HG02840 (cell line): Measurements from ENCODE around the gene POLE.

Experiments
- ATAC-seq: cut with Tn5 transposase; IDR thresholded peaks from one replicate; pipeline ENCODE4 v1.9.1; 2021; ENCODE audit warnings: mild to moderate bottlenecking, moderate library complexity, moderate number of reproducible peaks; ENCODE audit not compliant: unreplicated experiment, low FRiP score

POLE gene, protein sequence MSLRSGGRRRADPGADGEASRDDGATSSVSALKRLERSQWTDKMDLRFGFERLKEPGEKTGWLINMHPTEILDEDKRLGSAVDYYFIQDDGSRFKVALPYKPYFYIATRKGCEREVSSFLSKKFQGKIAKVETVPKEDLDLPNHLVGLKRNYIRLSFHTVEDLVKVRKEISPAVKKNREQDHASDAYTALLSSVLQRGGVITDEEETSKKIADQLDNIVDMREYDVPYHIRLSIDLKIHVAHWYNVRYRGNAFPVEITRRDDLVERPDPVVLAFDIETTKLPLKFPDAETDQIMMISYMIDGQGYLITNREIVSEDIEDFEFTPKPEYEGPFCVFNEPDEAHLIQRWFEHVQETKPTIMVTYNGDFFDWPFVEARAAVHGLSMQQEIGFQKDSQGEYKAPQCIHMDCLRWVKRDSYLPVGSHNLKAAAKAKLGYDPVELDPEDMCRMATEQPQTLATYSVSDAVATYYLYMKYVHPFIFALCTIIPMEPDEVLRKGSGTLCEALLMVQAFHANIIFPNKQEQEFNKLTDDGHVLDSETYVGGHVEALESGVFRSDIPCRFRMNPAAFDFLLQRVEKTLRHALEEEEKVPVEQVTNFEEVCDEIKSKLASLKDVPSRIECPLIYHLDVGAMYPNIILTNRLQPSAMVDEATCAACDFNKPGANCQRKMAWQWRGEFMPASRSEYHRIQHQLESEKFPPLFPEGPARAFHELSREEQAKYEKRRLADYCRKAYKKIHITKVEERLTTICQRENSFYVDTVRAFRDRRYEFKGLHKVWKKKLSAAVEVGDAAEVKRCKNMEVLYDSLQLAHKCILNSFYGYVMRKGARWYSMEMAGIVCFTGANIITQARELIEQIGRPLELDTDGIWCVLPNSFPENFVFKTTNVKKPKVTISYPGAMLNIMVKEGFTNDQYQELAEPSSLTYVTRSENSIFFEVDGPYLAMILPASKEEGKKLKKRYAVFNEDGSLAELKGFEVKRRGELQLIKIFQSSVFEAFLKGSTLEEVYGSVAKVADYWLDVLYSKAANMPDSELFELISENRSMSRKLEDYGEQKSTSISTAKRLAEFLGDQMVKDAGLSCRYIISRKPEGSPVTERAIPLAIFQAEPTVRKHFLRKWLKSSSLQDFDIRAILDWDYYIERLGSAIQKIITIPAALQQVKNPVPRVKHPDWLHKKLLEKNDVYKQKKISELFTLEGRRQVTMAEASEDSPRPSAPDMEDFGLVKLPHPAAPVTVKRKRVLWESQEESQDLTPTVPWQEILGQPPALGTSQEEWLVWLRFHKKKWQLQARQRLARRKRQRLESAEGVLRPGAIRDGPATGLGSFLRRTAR (N-terminal part only)

DNA sequence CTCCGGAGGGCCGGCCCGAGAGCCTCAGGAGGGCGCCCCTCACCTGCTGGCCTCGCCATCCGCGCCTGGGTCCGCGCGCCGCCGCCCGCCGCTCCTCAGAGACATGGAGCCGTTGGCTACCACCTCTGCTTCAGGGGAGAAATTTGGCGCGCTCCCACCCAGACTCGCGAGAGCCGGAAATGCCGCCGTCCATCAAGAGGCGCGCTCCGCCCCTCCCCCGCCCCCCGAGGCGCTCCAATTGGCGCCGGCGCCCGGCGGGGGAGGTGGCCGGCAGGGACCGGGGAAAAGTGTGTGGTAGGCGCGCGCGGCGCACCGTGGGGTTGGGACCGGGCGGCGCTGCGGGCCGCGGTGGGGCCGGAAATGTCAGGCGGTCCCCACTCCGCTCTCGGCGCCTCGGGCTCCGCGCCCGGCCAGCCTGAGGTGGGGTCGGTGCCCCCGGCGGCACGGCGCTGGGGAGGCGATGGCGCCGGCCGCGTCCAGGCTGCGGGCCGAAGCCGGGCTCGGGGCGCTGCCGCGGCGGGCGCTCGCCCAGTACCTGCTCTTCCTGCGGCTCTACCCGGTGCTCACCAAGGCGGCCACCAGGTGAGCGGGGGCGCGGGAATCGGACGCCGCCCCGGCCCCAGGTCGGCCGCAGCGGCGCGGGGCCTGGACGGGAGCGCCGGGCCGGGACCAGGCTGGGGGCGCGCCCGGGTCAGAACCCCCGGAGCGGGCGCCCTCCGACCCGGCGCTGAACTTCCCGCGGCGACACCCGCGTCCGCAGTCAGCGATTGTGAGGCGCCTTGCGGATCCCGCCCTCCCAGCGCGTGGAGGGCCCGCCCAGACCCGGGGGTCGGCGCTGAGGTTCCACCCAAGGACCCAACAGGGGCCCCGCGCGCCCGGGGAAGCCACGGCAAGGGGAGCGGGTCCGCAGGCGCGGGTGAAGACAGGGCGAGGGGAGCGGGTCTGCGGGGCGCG lies at the start of gene POLE, which contains the start of gene PXMP2:
POLE (minus strand) TSS at position 132 of the 954 bp plus-strand sequence; CDS start at position 105, 27 bp downstream.
PXMP2 (plus strand) TSS at position 377 of the 954 bp plus-strand sequence; CDS start at position 461, 84 bp downstream.
- peak; percentile 92 for ATAC-seq

DNA sequence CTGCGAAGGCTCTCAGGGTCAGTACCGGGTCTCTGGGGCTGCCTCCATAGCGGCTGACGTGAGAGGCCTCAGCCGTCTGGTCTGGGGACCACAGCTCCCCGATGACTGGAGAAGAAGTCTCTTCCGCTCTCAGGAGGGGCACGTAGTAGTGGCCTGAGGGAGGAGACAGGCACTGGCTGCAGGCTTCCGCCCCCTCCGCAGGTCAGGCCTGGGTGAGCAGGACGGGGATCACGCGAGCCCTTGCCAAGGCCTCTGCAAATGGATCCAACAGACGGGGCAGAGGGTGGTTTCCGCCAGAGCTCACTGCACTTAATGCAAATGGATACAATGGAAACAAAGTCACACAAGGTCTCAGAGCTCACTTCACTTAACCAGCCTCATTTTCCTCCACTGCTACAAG lies 49.8 kb upstream of the POLE start:
- no peak for ATAC-seq

DNA sequence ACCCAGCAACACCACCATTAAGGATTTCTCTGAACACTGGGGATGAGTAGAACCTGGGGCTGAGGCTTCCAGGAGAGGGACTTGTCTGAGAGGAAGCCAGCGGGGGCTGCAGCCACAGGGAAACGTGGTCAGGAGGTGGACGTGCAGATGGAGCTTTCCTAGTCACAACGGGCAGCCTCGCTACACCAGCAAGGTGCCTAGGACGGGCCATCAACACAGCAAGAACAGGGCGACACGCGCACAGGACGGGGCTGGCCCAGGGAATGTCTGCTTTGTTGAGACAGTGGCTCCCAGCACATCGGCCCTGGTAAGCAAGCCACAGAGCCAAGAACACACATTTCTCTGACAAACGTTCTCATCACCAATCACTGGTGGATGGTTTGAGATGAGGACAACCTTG lies 49.2 kb upstream of the POLE start:
- no peak for ATAC-seq

DNA sequence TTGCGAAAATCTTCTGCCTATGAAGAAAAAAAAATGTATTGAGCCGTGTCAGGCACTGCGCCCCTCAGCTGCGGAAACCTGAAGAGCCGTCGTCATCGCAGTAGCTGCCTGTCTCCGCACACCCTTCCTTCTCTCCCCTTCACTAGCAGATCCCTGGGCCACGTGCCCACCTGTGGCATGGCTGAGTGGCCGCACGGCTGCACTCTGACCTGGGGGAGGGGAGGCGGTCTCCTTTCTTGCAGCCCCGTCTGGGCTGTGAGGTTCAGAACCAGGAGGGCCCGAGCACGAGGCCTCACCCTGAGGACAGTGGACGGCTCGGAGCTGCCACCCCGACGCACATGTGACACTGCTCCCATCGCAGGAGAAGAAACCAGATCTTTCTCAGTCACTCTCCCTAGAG lies 48.4 kb upstream of the POLE start:
- no peak for ATAC-seq

DNA sequence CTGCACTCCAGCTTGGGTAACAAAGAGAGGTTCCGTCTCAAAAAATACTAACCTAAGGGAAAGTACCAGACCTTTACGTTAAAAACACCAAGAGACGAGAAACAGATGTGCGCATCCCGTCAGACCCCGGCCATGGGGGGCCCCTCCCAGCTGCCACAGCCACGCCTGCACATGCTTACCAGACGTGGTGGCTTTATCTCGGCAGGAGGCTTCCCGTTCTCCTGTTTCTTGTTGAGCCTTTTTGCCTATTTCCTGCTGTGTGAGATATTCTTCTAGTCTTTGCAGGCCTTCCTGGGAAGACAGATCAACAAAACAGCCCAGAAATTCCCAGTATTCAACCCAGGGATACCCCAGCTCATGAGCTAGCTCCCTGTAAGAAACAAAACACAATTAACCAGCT lies 47.1 kb upstream of the POLE start:
- ATAC-seq, result no peak

DNA sequence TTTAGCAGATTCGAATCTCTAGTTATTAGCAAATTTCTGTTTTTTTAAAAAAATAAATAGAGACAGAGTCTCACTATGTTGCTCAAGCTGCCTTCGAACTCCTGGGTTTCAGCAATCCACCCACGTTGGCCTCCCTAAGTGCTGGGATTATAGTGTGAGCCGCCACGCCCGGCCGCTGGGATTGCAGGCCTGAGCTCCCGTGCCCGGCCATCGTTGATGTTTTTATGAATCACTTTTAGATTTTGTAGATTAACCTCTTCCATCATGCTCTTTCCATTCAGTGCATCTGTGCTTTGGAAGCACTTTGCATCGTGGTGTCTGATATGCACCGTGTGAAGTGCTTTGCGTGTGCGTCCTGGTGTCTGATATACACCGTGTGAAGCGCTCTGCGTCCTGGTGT lies 44.4 kb upstream of the POLE start:
- no peak for ATAC-seq

DNA sequence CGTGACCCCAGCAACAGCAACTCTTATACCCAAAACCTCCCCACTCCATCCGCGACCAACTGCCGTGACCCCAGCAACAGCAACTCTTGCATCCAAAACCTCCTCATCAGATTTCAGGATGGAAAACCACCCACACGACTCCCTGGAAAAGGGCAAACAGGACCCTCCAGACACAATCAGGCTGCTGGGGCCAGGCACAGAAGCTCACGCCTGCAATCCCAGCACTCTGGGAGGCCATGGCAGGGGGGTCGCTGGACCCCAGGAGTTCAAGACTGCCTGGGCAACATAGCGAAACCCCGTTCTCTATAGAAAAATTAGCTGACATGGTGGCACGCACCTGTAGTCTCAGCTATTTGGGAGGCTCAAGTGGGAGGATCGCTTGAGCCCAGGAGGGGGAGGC lies 43.2 kb upstream of the POLE start:
- ATAC-seq, result no peak

DNA sequence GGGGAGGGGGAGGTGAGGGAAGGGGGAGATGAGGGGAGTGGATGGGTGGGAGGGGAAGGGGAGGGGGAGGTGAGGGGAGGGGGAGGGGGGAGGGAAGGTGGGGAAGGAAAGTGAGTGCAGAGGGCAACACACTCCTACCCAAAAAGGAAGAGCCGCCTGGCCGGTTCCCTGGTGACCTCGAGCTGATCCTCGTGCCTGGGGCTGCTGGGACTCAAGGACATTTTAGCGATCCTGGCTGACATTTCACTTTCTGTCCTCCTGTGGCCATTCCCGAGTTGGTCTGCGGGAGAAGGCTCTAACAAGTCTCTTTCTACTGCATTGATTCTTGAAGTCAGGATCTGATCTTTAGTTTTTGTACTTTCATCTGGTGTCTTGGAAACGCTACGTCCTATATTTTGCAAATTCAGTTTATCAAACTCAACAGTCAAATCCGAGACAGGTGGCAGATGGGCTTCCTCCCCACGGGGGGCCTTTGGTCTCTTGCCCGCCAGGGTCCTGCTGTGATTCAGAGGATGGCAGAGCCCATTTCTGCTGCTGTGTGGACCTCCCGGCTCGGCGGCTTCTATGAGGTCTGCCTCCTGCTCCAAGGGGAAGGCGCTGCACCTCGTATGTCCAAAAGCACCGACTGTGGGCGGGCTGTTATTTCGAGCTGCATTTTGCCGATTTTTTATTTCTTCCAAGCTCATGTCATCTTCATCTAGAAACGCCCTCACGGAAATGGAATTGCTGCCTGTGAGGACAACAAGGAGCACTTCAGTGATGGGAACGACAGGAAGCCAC lies 42.6 kb upstream of the POLE start:
- ATAC-seq, result no peak

DNA sequence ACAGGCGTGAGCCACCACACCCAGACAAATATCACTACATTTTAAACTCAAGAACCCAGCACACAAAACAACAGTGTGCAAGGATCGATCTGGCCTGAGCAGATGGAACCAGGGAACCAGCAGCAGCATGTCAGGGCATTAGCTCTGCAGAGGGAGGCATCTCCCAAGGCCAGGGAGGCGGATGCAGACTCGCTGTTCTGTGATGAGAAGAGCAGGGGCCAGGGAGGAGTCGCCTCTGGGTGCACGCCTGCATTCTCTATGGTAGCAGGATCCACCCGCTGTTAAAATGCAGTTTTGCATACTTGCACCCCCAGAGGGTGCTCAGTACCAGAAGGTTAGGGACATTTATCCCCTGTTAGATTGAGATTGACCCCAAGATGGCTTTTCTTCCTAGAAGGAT lies 41.4 kb upstream of the POLE start:
- ATAC-seq, result no peak

DNA sequence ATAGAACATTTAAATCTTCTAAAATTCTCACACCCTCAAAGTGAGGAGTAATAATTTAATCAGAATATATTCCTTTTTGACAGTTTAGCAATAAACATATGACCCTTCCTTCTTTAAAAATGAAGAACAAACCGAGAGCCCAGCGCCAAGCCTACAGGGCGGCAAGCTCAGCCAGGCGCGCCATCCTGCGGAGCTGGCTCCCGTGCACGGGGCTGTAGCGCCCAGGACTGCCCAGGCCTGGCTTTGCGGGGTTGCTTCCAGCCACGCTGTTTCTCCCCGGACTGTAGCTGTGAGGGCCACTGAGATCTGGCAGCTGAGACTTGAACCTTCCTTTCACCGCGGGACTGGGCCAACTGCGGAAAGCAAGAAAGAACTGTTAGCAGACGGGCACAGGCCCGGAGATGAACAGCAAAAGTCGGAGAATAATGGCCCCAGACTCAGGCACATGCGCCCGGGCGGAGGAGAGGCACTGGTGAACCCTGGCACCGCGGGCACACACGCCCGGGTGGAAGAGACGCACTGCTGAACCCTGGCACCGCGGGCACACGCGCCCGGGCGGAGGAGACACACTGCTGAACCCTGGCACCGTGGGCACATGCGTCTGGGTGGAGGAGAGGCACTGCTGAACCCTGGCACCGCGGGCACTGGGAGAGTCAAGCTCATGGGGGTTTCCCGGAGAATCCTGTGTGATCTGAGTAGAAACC lies 40.1 kb upstream of the POLE start:
- no peak for ATAC-seq

DNA sequence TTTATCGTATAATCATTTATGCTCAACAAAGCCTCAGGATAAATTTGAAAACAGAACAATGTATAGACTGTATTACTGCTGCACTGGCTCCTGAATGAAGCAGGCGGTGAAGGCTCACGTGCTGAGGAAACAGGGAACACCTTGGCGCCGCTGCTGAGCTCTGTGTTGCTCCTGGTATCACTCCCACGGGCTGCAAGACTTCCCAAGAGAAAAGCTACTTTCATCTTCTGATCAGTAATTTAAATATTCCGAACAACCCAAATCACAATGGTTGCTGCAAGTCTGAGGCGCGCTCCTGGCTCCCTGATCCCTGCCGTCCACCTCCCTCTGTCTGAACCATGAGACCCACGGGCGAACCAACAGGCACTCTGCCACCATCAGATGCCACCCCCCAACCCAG lies 39.2 kb upstream of the POLE start:
- no peak for ATAC-seq

DNA sequence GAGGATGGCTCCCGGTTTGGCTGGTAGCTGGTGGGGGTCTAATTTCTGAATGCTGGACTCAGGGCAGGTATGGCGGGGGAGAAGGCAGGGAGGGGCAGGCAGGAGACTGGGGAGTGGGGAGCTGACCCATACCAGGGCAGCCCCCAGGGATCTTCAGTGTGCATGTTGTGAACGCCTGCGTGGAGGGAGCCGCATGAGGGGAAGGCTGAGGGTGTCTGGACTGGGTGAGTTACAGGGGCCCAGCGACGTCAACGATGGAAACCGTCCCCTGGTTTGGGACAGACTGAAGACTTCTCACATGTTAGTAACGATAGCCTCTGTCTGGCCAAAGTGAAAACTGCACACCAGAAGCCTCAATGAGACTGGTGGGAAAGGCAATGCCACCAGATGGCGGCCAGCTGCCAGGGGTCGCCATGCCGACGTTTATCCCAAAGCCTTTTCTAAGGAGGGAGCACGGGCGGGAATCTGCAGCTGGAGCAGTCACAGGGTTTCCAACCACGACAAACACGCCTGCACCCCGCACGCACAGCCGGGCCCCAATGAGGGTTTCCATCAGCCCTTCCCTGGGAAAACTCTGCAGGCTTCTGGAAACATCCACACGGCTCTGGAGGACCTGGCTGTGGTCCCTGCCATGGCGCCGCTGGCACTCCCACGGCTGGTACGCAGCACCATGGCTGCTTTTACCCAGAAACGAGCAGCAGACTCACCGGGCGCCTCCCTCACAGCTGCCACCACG lies 37.5 kb upstream of the POLE start:
- no peak for ATAC-seq

DNA sequence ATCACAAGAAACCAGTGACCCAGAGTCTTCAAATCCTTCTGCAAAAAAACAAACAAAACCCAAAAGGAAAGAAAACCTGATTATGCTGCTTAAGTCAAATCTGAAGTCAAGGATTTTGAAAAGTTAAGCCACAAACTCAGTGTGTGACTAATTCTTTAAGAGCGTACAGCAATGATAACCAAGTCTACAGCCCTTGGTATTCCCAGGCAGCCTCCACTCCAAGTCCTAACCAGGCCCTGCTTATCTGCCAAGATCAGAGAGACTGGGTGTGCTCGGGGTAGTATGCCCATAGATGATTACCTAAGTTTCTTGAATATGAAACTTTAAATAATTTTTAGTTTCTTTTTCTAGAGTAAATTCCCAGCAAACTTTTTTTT lies 36.6 kb upstream of the POLE start:
- ATAC-seq, result no peak

DNA sequence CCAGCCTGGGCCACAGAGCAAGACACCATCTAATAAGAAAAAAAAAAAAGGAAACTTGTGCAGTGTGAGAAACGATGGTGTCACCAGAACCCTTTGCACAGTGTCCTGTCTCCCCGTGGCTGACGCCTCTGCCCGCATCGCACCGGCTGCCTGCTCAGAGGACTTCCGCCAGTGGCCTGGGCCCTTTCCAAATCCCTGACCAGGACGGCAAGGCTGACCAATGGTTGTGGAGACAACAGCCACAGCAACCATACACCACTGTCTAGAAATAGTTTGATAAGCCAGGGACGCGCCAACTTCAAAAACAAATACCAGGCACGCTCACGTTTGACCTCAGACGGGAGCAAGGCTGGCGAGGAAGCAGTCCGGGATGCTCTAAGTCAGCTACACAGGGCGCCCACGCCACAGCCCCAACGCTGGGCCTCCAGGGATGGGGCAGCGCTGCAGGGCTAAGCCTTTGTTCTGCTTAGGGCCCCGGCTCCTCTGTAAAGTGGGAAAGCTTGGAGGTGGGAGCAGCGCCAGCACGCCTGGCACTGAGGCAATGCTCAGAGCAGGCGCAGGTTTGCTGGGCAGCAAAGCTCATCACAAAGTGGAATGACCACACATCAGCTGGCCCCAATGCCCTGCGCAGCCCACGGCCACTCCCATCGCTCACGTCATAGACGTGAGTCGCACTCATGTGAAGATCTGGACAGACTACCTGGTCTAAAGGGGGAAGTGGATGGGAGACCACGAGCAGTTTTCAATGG lies 36.0 kb upstream of the POLE start:
- ATAC-seq, result no peak

DNA sequence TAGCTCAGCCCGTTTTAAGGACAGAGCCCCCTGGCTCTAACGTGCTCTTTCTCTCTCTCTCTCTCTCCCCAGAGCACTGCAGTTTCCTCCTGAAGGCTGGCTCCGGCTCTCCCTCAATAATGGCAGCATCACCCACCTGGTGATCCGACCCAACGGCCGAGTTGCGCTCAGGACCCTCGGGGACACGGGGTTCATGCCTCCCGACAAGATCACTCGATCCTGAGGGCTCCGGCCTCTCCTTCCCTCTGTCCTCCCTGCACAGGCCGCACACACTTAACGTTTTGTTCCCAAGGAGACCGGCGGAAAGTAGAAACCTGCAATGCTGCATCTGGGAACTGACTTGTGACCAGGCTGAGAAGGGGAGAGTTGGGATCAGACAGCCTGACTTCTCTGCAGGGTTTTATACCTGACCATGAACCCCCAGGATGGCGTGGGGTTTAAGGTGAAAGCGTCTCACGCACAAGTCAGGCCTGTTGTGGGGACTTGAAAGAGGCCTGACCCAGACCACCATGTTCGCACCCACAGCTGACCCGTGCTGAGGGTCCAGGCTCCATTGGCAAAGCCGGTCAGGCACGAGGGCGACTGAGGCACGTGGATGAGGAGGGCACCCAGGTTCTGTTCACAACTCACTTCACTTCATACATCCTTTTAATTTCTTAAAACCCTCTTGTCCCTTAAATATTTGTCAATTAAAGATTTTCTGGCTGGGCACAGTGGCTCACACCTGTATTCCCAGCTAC lies 33.6 kb upstream of the POLE start:
- ATAC-seq, result no peak

DNA sequence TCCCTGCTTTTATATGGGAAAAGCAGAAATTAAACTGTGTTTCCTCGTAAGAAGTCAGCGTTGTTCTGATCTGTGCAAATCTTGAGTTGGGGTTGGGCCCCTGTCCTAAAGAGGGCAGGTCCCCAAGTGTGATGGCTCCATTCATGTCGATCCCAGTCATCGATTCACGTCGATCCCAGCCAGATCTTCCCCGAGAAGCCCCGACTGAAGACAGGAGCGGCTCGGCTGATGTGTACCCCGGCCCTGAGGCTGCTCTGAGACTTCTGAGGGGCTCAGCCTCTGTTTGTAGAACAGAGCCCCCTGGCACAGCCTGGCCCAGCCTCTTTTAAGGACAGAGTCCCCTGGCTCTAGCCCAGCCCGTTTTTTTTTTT lies 32.8 kb upstream of the POLE start:
- no peak for ATAC-seq
